ENCODE measurements around the gene PITX1. TPM values are rescaled to one million over a fixed set of nuclear protein-coding genes. Genes with fewer than 3 reads are reported as not detected.
"Not testable (repeated sequence)": the region's sequence is repeated elsewhere in the genome, so short reads cannot be mapped to it uniquely, and the experiment has no call there.

The PITX1 gene
- total RNA-seq, 1 donor from 2014 or later: 89.6 TPM

- Mint-ChIP-seq H3K9me3 (peaks cover 7% of the 10 kb centered on the region), H3K27me3 (ENCODE audit: low read depth) (peaks cover 15% of the 10 kb centered on the region), H3K36me3 (peaks cover 23% of the 10 kb centered on the region), H3K27ac (no peak overlapping the region), H3K4me3 (no peak overlapping the region), H3K4me1 (no peaks in the 10 kb centered on the region)
- no peak for DNase-seq (ENCODE audit: low spot score in 2 of 2, unreplicated experiment in 2 of 2)
- TF ChIP-seq CTCF (IDR thresholded peaks at IDR 0.05; ENCODE audit: unreplicated experiment): no peak
Measured at GRCh38 chr5:135004376-135004775, 29.7 kb downstream of the PITX1 start.

- peaks cover 15% of the 10 kb centered on the region for H3K27me3 Mint-ChIP-seq (ENCODE audit: low read depth)
- H3K36me3 Mint-ChIP-seq: peaks cover 14% of the 10 kb centered on the region
- not testable (repeated sequence) for DNase-seq (ENCODE audit: low spot score in 2 of 2, unreplicated experiment in 2 of 2); H3K4me3 Mint-ChIP-seq; H3K27ac Mint-ChIP-seq; H3K4me1 Mint-ChIP-seq
- H3K9me3 Mint-ChIP-seq: peaks cover 10% of the 10 kb centered on the region
Measured at GRCh38 chr5:134998068-134998467, 36.0 kb downstream of the PITX1 start.

- Mint-ChIP-seq H3K27me3 (ENCODE audit: low read depth) (peaks cover 10% of the 10 kb centered on the region), H3K9me3 (peaks cover 5% of the 10 kb centered on the region), H3K4me1 (no peaks in the 10 kb centered on the region), H3K4me3 (no peak overlapping the region), H3K27ac (no peak overlapping the region), H3K36me3 (peaks cover 10% of the 10 kb centered on the region)
- no peak for DNase-seq (ENCODE audit: low spot score in 2 of 2, unreplicated experiment in 2 of 2)
- no peak for TF ChIP-seq CTCF (IDR thresholded peaks at IDR 0.05; ENCODE audit: unreplicated experiment)
Measured at GRCh38 chr5:134997015-134997414, 37.0 kb downstream of the PITX1 start.

GRCh38 chr5:134995850-134996402, 38.1 kb downstream of the PITX1 start:
- H3K9me3 Mint-ChIP-seq: peaks cover 13% of the 10 kb centered on the region
- no peak for DNase-seq (ENCODE audit: low spot score in 2 of 2, unreplicated experiment in 2 of 2)
- H3K4me3 Mint-ChIP-seq: no peak overlapping the region
- H3K27ac Mint-ChIP-seq: no peak overlapping the region
- H3K27me3 Mint-ChIP-seq (ENCODE audit: low read depth): peaks cover 6% of the 10 kb centered on the region
- H3K36me3 Mint-ChIP-seq: peaks cover 9% of the 10 kb centered on the region
- H3K4me1 Mint-ChIP-seq: no peaks in the 10 kb centered on the region
- no peak for TF ChIP-seq CTCF (IDR thresholded peaks at IDR 0.05; ENCODE audit: unreplicated experiment)

GRCh38 chr5:134994560-134995156, 39.4 kb downstream of the PITX1 start:
- TF ChIP-seq CTCF (IDR thresholded peaks at IDR 0.05; ENCODE audit: unreplicated experiment): no peak
- H3K4me3 Mint-ChIP-seq: no peak overlapping the region
- H3K9me3 Mint-ChIP-seq: peaks cover 20% of the 10 kb centered on the region
- no peak for DNase-seq (ENCODE audit: low spot score in 2 of 2, unreplicated experiment in 2 of 2)
- no peak overlapping the region for H3K27ac Mint-ChIP-seq
- H3K4me1 Mint-ChIP-seq: no peaks in the 10 kb centered on the region
- no peaks in the 10 kb centered on the region for H3K27me3 Mint-ChIP-seq (ENCODE audit: low read depth)
- peaks cover 10% of the 10 kb centered on the region for H3K36me3 Mint-ChIP-seq

- no peak for TF ChIP-seq CTCF (IDR thresholded peaks at IDR 0.05; ENCODE audit: unreplicated experiment)
- Mint-ChIP-seq H3K9me3 (peaks cover 22% of the 10 kb centered on the region), H3K27me3 (ENCODE audit: low read depth) (peaks cover 4% of the 10 kb centered on the region), H3K4me3 (no peak overlapping the region), H3K4me1 (no peaks in the 10 kb centered on the region), H3K27ac (no peak overlapping the region), H3K36me3 (peaks cover 14% of the 10 kb centered on the region)
- no peak for DNase-seq (ENCODE audit: low spot score in 2 of 2, unreplicated experiment in 2 of 2)
Measured at GRCh38 chr5:134993161-134993560, 40.9 kb downstream of the PITX1 start.

Measured in mesothelial cell of epicardium (in vitro differentiated cells).